ENCODE measurements around the gene HLA-DRA. TPM values are rescaled to one million over a fixed set of nuclear protein-coding genes. Genes with fewer than 3 reads are reported as not detected.

Gene HLA-DRA
- polyA plus RNA-seq (2013, experiment 1 of 2; ENCODE audit: insufficient read length): 0.31 TPM
- polyA plus RNA-seq (2013, experiment 2 of 2; ENCODE audit: insufficient read length): 1.4 TPM

DNA sequence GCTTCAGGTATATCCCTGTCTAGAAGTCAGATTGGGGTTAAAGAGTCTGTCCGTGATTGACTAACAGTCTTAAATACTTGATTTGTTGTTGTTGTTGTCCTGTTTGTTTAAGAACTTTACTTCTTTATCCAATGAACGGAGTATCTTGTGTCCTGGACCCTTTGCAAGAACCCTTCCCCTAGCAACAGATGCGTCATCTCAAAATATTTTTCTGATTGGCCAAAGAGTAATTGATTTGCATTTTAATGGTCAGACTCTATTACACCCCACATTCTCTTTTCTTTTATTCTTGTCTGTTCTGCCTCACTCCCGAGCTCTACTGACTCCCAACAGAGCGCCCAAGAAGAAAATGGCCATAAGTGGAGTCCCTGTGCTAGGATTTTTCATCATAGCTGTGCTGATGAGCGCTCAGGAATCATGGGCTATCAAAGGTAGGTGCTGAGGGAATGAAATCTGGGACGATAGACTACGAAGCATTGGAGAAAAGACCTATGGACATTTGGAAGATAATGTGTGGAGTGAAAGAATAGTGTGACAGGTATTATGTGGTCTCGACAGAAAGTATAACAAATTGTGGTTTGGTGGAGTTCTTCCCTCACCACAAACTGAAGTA lies at the start of gene HLA-DRA:
TSS of gene HLA-DRA (plus strand) at position 286 of the 613 bp plus-strand sequence. CDS start at position 350, 64 bp downstream.
- peak; percentile 39 for DNase-seq

DNA sequence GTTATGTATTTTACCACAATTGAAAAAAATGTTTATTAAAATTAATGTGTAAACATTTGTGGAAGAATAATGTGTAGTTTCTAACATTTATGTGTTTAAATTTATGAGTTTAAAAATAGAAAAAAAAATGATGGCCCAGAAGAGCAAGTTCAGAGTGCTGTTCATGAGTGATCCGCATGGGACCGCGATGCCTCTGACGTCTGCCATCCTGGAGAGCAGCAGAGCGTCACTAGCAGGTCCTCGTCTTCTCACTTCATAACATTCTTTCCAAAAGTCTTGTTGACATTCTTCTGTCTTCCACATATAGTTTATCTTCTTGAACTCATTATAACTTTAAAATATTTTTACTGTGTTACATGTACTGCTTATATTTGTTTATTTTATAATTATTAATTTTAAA lies 48.2 kb upstream of the HLA-DRA start:
- DNase-seq: no peak

DNA sequence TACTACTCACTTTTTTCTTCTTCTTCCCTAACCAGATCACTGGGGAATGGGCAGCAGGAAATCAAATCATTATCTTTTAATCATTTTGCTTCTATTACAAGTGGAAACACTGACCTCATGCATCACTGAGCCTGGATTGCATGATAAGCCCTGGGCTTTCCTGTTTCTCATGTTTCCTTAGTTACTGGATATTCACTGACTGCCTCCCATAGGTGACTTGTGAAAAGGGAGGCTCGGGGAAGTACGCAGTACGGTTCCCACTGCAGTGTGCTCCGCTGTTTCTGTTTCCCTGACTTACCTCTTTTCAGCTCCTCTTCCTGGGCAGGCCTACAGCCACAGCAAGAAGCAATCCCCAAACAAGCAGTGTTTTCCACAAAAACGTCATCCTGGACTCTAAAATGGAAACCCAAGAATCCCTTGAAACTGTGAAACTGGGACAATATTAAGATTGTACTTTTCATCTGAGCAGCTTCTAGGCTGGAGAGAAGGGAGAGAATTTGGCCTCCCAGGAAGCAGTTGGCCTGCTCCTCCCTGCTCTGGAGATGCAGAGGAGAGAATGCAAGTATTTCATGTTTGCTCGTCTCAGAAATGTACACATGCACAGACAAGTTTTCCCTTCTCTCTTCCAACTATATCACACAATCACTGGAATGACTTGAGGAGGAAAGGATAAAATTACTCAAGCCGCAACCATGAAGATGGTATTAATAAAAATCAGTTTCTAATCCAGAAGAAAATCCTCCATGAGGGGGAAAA lies 45.8 kb upstream of the HLA-DRA start:
- no peak for DNase-seq

DNA sequence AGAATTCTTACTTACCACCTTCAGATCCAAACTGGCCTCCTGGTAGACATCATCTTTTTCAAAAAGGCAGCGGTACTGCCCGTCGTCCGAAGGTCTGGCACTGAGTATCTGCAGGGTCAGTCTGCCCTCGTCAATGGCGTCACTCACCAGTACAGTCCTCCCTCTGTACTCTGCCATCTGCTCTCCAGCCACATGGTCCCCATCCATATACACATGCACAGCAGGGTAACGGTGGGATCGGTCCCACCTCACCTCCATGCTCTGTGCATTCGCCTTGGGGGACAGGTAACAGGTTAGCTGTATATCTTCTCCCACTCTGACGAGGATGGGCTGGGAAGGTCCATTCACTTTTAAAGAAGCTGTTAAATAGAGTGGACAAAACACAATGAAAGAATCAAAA lies 43.7 kb upstream of the HLA-DRA start:
- DNase-seq: no peak

DNA sequence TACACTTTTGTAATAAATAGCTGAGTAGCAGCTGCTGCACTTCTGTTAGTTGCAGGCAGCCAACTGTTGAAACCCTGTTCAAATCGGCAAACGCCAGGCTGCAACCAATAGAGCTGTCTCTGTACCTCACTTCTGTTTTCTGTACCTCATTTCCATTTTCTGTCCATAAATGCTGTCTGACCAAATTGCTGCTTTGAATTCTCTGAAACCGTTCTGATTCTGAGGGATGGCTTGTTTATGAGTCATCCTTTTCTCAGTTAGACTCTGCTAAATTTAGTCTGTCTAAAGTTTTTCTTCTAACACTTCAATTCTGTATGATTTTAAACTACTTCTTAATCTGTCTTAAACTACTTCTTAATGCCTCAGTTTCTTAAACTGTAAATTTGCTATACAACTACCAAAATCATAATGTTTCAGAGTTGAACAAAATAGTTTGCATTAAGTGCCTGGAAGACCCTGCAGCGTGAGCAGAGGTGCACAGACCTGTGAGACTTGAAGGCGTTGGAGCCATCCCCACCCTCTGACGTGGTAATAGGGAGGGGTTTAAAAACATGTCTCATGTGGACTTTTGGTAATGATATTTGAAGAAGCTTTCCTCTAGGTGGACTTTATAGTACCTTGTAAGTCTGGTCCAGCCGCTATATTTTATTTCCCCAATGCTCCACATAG lies 42.3 kb upstream of the HLA-DRA start:
- DNase-seq: no peak

DNA sequence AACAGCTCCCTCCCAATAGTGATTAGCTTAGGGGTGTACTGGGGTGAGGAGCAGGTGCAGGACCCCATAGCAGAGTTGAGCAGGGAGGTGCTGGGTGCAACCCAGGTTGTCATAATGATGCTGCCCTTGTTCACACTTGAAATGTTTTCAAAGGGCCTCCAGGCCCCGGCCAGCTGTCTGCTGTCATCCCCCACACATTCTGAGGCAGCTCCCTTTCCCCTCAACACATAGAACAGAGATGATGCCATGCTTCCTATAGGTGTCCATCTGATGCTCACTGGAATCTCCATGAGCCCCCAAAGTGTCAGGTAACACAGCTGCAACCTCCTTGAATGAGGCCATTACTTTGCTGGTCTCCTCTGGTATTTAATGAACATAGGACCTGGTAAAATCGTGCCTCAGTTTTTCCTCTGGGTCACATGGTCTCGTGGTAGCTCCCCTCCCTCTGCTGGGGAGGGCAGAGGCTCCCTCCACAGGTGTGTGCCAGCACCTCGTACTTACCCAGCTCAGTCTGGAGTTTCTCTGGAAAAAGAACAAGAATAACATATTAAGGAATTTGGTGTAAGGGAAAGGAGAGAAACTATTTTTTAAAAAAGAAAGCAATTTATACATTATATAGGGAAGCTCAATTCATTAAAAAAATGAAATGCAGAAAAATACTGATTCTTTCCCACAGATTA lies 38.3 kb upstream of the HLA-DRA start:
- DNase-seq: no peak

DNA sequence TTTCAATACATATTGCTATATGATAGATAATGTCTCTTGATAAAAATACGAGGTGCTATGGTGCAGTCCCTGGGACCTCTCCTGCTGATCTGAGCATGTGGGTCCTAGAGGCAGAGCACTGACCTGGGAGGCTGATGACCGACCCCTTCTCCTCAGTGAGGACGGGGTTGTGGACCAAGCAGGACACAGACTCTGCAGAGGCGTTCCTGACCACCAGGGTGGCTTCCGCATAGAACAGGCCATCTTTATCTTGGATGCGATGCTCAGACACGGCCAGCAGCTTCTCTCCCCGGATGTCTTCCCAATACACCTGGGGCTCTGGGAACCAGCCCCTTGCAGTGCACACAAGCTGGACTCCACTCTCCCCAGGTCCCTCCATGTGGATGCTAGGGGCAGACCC lies 36.9 kb upstream of the HLA-DRA start:
- DNase-seq: no peak

DNA sequence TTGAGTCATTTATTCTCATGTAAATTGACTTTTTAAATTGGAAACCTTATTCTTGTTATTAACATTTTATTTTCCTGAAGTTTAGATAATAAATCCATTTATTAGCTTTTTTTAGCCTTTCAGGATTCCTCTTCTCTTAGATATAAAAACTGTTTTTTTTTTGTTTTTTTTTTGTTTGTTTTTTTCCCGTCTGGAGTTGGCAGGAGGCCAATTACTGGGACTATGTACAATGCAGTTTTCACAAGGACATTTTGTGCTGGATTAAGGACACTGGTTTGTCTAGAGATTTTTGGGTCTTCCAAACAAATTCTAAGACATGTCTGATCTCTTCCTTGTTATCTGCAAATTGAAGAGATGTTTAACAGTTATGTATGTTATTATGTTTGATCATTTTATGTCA lies 34.0 kb upstream of the HLA-DRA start:
- DNase-seq: no peak

DNA sequence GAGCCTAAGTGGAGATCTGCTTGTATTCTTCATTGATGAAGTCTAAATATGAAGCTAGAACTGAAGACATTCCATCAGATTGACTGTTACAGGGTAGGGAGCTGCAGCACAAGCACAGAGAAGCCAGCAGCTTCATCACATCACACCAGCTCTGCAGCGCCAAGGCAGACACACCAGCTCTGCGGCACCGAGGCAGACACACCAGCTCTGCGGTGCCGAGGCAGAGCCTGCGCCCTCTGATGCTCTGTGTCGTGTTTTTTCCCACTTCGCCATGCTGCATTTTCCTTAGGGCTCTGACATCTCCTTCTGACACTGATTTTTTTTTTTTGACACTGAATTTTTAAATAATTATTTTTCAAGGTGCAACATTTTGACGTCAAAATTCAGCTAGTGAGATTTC lies 33.5 kb upstream of the HLA-DRA start:
- DNase-seq: no peak

DNA sequence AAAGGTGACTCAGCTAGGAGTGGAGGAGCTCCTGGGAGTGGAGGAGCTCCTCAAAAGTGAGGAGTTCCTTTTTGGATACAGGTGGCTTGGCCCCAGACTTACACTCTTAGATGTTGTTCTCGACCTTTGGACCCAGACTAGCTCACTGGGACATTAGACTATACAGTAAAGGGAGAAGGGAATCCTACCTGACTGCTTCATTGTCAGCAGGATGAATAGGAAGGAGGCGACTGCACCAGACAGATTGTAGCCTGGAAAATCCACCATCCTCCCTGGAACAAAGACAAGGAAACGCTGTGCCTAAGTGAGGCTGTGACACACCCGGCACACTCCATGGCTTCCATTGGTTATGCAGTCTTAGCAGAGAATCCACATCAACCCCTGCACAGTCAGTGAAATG lies 32.8 kb upstream of the HLA-DRA start, which contains the start of gene BTNL2:
TSS of gene BTNL2 (minus strand) at position 325 of the 400 bp plus-strand sequence. CDS start at position 267, 58 bp downstream.
- DNase-seq: no peak

DNA sequence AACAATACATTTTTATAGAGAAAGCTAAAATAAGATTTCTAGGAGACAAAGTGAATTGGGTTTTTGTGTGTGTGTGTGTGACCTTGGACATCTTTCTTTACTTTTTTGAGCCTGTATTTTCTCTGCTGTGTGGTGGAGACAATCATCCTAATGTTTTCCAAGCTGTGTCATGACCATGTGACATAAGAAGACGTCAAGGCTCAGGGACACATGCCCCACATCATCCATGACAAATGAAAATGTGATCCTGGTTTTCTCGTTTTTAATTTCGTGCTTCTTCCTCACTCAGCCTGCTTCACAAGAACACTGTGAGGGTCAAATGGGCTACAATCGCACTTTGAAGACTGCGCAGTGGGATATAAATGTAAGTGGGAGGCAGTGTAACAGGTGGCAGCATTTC lies 28.8 kb upstream of the HLA-DRA start:
- DNase-seq: no peak

DNA sequence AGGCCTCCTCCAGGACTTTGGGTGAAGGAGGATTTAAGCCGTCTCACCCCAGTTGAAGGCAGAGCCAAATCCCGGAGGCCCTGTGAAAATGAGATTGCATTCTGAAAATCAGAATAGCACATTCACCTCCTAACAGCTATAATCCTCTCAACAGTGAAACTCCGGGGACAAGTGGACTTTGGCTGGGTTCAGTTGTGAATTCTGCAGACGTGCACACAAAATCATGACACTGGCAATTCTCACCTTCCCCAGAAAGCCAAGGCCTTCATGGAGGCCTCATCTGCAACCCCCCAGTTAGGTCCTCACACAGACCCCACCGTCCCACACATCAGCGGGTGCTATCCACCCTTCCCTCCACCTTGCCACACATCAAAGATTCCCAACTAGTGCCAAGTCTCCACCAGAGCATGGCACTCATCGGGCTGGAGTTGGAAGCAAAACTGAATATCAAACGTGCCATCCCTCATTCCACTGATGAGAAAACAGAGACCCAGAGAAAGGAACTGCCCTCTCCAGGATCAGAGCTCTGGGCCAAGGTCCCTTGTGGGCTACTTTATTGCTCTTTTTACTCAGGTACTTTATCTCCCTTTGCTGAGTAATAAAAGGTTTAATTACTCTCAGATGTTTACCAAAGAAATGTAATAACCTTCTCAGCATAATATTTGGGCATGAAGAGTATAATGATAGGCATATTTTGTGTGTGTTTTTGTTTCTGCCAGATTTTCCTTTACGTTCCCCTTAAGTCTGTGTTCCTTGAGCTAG lies 27.9 kb upstream of the HLA-DRA start:
- no peak for DNase-seq

DNA sequence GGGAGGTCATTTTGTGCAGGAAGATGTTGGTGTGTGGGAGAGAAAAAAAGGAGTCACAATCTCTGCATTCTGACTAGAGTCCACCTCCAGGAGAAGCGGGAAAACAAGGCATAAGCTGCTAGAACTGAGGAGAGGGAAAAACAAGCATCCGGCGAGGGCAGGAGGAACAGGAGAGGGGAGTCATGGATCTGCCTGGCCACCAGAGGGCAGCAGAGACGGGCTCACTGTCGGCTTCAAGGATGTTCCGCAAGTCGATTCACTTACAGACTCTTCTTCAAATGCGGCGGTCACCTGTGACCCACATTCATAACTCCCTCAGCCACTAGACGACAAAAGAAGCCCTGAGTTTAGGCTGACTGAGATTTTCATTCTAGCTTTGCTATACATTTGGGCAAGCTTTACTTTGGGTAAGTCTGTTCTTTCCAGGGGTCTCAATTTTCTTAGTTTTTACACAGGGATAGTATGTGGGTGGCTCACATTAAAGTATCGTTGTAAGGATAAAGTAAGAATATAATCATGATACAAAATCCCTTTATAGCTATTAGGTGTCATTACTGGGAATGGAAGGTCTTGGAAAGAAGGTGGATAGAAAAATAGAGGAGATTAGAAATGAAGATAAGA lies 26.1 kb upstream of the HLA-DRA start:
- peak; percentile 67 for DNase-seq

DNA sequence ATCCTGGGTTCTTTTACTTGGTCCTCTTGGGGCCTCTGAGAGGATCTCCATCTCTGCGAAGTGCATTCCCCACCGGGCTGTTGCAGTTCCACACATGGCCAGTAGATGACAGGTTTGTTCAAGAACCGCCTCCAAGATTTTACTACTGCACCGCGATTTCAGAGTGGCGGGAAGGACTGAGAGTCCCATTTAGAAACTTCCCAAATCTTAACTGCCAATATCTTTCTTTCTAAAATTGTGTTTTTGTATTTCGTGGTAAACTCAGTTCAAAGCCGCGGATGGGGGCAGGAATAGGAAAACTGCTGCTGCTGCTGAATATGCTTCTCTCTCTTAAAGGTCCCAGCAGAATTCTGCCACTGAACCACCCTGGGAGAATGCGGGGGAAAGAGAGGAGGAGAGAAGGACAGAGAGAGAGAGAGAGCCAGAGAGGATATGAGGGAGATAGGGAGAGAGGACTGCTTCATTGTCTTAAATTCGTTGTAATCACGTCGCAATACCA lies 24.1 kb upstream of the HLA-DRA start:
- peak; percentile 76 for DNase-seq

DNA sequence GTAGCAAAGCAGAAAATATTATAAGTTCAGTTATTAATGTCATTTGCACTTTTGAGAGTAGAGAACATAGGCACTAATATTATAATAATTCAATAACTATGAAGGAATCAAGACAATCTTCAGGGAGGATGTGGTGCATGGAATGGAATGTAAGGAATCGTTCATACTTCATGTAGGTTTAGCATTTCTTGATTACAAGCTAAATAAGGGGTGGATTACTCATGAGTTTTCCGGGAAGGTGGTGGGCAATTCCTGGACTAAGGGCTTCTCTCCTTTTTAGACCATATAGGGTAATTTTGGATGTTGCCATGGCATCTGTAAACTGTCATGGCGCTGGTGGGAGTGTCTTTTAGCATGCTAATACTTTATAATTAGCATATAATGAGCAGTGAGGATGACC lies 23.7 kb upstream of the HLA-DRA start:
- peak; percentile 79 for DNase-seq

DNA sequence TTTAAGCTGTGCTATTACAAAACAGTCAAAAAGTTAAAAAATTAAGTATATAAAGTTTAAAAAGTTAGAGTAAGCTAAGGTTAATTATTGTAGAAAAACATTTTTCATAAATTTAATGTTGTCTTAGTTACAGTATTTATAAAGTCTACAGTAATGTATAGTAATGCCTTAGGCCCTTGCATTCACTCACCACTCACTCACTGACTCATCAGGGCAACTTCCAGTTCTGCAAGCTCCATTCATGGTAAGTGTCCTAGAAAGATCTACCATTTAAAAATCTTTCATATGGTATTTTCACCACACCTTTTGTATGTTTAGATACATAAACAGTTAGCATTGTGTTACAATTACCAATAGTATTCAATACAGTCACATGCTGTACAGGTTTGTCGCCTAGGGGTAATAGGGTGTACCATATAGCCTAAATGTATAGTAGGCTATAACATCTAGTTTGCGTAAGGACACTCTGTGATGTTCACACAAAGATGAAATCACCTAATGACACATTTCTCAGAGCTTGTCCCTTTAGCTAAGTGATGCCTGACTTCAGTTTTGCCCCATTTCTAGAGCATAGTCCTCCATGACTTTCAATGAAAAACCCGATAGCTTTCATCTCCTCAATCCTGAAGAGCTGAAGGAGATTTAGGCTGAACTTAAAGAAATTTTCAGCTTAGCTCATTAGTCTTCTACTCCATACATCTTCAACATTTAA lies 14.9 kb upstream of the HLA-DRA start:
- peak; percentile 11 for DNase-seq

DNA sequence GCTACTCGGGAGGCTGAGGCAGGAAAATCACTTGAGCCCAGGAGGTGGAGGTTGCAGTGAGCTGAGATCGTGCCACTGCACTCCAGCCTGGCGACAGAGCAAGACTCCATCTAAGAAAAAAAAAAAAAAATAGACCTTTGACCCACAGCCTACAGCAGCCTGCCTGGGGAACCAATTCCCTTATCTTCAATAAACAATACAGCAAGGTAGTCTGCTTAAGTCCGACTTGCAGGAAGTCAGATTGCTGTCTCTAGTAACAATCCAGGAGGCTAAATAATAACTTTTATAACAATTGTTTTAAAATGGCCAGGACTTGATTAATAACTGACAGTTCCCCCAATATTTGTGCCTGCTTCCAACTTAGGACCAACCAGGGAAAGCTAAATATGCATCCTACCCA lies 13.3 kb upstream of the HLA-DRA start:
- no peak for DNase-seq

DNA sequence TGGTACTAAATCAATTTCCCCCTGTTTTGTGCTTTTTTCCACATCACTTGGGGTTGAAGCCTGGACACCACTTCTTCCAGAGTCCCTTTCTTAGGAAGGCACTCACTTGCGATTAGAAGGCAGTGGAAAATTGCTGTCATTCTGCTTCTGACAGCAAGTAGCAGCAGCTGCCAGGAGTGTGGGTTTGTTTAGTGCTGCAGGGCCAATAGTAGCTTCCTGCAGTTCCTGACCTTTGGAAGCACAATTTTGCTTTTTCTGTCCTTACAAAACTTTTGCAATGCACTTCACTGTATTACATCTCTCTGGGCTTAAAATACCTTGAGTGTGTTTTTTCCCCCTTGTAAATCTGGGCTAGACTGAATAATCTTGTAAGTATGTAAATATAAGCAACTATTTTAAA lies 12.5 kb upstream of the HLA-DRA start:
- no peak for DNase-seq

DNA sequence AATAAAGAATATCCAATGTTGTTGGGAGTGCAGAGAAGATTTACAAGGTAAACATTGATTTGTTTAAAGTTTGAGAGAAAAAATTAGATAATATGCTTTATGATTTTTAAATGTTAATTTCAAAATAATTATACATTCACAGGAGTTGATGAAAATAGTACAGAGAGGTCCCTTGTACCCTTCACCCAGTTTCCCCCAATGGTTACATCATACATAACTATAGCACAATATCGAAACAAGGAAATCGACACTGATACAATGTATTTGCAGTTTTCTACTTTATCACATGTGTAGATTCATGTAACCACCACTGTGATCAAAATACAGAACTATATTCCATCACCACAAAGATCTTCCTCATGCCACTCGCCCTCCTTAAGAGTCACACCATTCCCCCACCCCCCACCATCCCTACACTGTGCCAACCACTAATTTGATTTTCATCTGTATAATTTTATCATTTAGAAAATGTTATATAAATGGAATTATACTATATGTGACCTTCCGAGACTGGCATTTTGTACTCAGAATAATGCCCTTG lies 11.7 kb upstream of the HLA-DRA start:
- DNase-seq: no peak

DNA sequence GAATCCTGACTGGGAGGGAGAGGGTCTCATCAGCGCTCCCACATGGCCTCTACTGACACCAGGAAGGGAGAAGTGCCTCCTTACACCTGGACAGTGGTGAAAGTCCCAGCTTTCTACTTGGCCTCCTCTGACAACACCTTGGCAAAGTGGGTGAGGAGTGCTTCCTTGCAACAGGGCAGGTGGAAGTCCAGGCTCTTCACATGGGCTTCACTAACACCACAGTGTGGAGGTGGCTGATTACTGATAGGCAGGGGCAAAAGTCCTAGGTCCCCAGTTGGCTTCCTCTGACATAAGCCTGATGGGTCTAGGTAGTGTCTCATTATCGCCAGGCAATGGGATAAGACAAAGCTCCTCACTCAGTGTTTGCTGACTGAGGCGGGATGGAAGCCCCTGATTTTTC lies 9.5 kb upstream of the HLA-DRA start:
- DNase-seq: no peak

DNA sequence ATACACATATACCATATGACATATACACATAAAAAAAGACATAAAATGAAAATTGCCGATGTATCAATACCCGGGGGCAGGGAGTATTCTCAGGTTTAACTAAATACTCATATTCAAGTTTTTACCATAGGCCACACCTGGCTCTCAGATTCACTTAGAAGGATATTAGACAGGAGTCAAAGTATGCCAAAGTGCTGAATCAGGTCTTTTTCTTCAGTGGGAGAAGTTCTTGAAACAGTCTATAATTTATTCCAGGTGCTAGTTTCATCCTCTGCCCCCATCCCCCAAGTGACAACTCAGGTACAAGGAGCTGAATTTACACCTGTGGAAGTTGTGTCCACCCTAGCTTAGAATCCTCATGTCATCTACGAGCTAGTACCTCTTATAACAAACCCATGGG lies 8.5 kb upstream of the HLA-DRA start:
- no peak for DNase-seq

All from fibroblast of skin of scalp (primary cell).